Stimulated activated effector memory CD8-positive, alpha-beta T cell treated with anti-CD3 and anti-CD28 coated beads, Interleukin-12 subunit alpha, Interleukin-12 subunit beta, amount 100 ng/mL, for 72 hours (primary cell): ENCODE results near the gene P4HA3.
A peak's percentile ranks its signal among the peaks of the same experiment; 100 is the strongest.

ENCODE experiments used
- ATAC-seq: fragments of 150-1000 bp; cut with Tn5 transposase; 2 replicates; pipeline ENCODE4 v1.10.0; 2021
- DNase-seq, 2 donors: peaks; one replicate each; pipeline ENCODE4 v3.0.0; 2021 to 2022; ENCODE audit warnings: low spot score in 2 of 2
- H3K27ac Mint-ChIP-seq: one replicate; pipeline ENCODE4 v1.8.0; 2022; ENCODE audit warnings: mild to moderate bottlenecking, mixed read lengths
- H3K36me3 Mint-ChIP-seq: one replicate; pipeline ENCODE4 v1.8.0; 2022; ENCODE audit warnings: mild to moderate bottlenecking, mixed read lengths
- H3K4me1 Mint-ChIP-seq: one replicate; pipeline ENCODE4 v1.8.0; 2022; ENCODE audit warnings: mixed read lengths
- H3K4me3 Mint-ChIP-seq: one replicate; pipeline ENCODE4 v1.8.0; 2022; ENCODE audit warnings: mild to moderate bottlenecking, mixed read lengths
- H3K9me3 Mint-ChIP-seq: one replicate; pipeline ENCODE4 v1.8.0; 2022; ENCODE audit warnings: mixed read lengths

P4HA3 gene

DNA sequence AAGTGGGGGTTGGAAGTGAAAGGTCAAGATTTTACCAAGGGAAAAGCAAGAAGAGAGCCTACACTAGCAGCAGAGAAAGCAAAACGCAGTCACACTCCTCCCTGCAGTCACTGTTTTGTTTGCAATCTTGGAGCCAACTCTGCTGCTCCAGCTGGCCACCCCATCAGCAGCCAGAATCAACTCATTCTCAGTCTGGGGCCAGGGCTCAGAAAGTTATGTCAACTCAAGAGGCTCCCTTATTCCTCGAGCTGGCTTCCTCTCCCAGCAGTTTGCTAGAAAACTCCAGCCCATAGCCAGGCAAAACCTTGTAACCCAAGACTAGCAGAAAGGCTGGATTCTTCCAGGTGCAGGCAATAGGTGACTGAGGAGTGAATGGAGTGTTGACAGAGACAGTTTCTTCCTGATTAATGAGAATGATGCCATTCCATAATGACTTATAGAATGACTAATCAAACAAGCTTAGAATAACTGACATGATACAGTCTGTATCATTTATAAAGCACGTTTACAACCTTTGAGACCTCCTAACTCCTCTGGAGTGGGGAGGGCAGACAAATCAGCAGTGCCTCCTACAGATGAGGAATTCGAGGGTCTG is 53.4 kb downstream of the P4HA3 start:
- Mint-ChIP-seq H3K4me1 (no peaks in the 10 kb centered on the region), H3K9me3 (no peaks in the 10 kb centered on the region), H3K27ac (no peak overlapping the region), H3K4me3 (no peak overlapping the region), H3K36me3 (peaks cover 25% of the 10 kb centered on the region)
- DNase-seq, result no peak
- no peak for ATAC-seq

GRCh38 chr11:74256378-74257133 is 54.9 kb downstream of the P4HA3 start:
- DNase-seq, result no peak
- no peak for ATAC-seq

GRCh38 chr11:74255741-74256375 is 55.6 kb downstream of the P4HA3 start:
- H3K27ac Mint-ChIP-seq, result no peak overlapping the region
- peak; percentile 64 for ATAC-seq
- no peaks in the 10 kb centered on the region for H3K9me3 Mint-ChIP-seq

More at GRCh38 chr11:74256378-74257133, 54.9 kb downstream of the P4HA3 start:
- no peaks in the 10 kb centered on the region for H3K9me3 Mint-ChIP-seq
- peaks cover 38% of the 10 kb centered on the region for H3K36me3 Mint-ChIP-seq
- H3K27ac Mint-ChIP-seq, result no peak overlapping the region
- no peaks in the 10 kb centered on the region for H3K4me1 Mint-ChIP-seq
- no peak overlapping the region for H3K4me3 Mint-ChIP-seq

DNA sequence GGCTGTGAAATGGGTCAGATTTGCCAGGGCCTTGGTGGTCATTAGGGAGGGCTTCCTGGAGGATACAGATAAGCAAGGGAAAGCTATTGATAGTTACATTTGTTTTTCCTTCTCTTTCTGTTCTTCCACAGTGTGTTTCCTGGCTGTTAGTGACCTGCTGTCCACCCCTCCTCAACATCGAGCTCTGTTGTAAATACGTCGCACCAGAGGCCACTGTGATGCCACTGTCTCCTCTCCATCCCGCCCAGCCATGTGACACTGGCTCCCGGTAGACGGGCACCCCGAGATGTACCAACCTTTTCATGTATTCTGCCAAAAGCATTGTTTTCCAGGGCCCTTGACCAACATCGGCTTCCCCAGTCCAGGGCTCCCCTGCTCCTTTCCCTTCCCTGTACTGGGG is 58.1 kb downstream of the P4HA3 start:
- Mint-ChIP-seq H3K9me3 (no peaks in the 10 kb centered on the region), H3K4me3 (no peak overlapping the region), H3K27ac (peak overlapping the region; percentile 7), H3K4me1 (no peaks in the 10 kb centered on the region), H3K36me3 (peaks cover 62% of the 10 kb centered on the region)
- ATAC-seq (no peak), DNase-seq (no peak)

More at GRCh38 chr11:74255741-74256375, 55.6 kb downstream of the P4HA3 start:
- peak; percentile 20 to 66 for DNase-seq
- no peaks in the 10 kb centered on the region for H3K4me1 Mint-ChIP-seq
- H3K36me3 Mint-ChIP-seq, result peaks cover 43% of the 10 kb centered on the region
- H3K4me3 Mint-ChIP-seq, result no peak overlapping the region

GRCh38 chr11:74249496-74249895 is 61.9 kb downstream of the P4HA3 start:
- H3K4me1 Mint-ChIP-seq, result no peaks in the 10 kb centered on the region
- no peaks in the 10 kb centered on the region for H3K9me3 Mint-ChIP-seq
- no peak overlapping the region for H3K4me3 Mint-ChIP-seq
- DNase-seq (no peak), ATAC-seq (no peak)
- no peak overlapping the region for H3K27ac Mint-ChIP-seq
- H3K36me3 Mint-ChIP-seq, result peaks cover 85% of the 10 kb centered on the region

DNA sequence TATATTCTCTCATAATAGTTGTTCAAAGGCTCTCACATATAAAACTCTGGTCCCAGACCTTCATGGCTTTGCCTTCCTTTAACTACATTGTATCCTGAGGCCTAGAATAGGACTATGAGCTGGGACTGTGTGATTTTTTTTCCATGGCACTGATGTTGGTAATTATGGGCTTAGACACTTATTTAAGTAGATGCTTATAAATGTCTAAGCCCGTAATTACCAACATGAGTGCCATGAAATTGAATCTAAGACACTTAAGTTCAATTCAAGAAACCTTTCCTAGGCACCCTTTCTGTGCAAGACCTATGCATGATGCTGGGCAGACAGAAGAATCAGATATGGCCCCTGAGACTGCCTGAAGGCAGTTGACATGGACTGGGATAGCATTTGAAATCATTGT is 63.0 kb downstream of the P4HA3 start:
- Mint-ChIP-seq H3K4me3 (no peak overlapping the region), H3K36me3 (peaks cover 83% of the 10 kb centered on the region), H3K4me1 (no peaks in the 10 kb centered on the region), H3K9me3 (no peaks in the 10 kb centered on the region), H3K27ac (no peak overlapping the region)
- DNase-seq (no peak), ATAC-seq (no peak)

DNA sequence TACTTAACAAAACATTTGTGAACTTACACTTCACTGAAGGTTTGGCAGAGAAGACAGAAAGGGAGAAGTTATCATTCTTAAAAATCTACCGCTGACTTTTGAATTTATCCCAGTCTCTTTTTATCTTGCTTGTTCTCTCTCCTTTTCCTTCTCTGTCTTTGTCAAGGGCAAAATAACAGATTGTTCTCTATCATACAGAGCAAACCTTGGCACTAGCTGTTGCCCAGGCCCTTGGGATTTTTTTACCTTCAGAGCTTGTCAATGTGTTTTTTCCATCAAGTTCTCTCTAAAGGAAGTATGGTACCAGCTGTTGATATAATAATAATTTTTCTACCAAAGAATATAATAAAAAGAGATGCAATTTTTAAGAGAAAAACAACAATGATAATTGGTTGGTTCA is 73.2 kb downstream of the P4HA3 start:
- H3K4me1 Mint-ChIP-seq, result no peaks in the 10 kb centered on the region
- H3K9me3 Mint-ChIP-seq, result no peaks in the 10 kb centered on the region
- DNase-seq (no peak), ATAC-seq (no peak)
- peaks cover 46% of the 10 kb centered on the region for H3K36me3 Mint-ChIP-seq
- no peak overlapping the region for H3K27ac Mint-ChIP-seq
- H3K4me3 Mint-ChIP-seq, result no peak overlapping the region

- Mint-ChIP-seq H3K27ac (no peak overlapping the region), H3K4me1 (no peaks in the 10 kb centered on the region), H3K36me3 (peaks cover 43% of the 10 kb centered on the region), H3K9me3 (no peaks in the 10 kb centered on the region), H3K4me3 (no peak overlapping the region)
- ATAC-seq (no peak), DNase-seq (no peak)
These were observed 73.9 kb downstream of the P4HA3 start for GRCh38 chr11:74237541-74237940.

DNA sequence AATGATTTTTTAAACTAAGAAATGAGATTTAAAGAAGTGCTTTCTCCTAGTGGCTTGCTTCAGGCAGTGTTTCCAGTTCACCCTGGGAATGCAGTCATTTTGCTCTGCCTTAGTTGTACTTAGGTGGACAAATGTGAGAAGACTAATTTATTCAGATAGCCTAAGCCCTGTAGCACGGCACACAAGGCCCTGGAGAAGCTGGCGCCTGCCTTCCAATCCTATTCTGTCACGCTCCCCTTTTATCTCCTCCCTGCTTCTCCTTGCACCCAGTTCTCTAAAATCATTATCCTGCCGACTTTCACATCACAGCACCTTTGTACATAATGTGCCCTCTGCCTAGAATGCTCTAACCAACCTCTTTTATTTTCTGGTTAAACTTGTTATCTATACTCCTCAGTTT is 76.3 kb downstream of the P4HA3 start:
- no peak overlapping the region for H3K4me3 Mint-ChIP-seq
- peaks cover 5% of the 10 kb centered on the region for H3K4me1 Mint-ChIP-seq
- no peaks in the 10 kb centered on the region for H3K9me3 Mint-ChIP-seq
- ATAC-seq (no peak), DNase-seq (no peak)
- peaks cover 43% of the 10 kb centered on the region for H3K36me3 Mint-ChIP-seq
- H3K27ac Mint-ChIP-seq, result no peak overlapping the region

DNA sequence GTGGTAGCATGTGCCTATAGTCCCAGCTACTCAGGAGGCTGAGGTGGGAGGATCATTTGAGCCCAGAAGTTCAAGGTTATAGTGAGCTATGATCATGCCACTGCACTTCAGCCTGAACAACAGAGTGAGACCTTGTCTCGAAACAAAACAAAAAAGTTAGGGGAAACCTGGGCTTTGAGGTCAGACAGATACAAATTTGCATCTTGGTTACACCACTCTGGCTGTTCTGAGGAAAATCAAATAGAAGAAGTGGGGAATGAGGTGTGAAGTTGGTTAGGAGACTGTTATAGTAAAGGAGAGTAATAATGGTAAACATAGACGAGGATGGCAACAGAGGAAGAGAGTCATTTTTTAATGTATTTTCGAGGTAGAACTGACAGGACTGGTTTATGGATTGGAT is 77.8 kb downstream of the P4HA3 start:
- Mint-ChIP-seq H3K9me3 (no peaks in the 10 kb centered on the region), H3K36me3 (peaks cover 36% of the 10 kb centered on the region), H3K4me3 (no peak overlapping the region), H3K4me1 (peaks cover 5% of the 10 kb centered on the region), H3K27ac (no peak overlapping the region)
- DNase-seq (no peak), ATAC-seq (no peak)

DNA sequence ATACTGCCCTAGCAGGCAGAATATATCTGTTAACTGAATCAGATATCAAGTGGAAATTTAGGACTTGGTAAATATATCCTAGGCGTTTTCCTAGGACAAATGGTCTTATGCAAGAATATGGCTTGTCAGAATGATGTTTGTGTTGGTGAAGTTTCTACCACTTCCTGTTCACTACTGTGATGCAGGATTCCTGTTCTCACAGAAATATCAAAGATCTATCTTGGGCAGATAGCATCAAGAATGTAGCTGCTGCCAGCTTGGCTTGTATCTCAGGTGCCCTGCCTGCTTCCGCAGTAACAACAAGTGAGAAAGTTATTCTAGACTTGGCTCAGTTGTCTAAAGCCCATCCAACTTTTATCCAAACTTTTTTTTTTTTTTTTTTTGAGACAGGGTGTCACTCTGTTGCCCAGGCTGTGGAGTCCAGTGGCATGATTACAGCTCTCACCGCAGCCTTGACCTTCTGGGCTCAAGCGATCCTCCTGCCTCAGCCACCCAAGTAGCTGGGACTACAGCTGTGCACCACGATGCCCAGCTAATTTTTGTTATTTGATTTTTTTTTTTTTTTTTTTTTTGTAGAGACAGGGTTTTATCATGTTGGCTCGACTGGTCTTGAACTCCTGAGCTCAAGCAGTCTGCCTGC is 79.0 kb downstream of the P4HA3 start:
- ATAC-seq (no peak), DNase-seq (no peak)
- Mint-ChIP-seq H3K4me3 (no peak overlapping the region), H3K4me1 (peaks cover 5% of the 10 kb centered on the region), H3K27ac (no peak overlapping the region), H3K9me3 (no peaks in the 10 kb centered on the region), H3K36me3 (peaks cover 36% of the 10 kb centered on the region)

DNA sequence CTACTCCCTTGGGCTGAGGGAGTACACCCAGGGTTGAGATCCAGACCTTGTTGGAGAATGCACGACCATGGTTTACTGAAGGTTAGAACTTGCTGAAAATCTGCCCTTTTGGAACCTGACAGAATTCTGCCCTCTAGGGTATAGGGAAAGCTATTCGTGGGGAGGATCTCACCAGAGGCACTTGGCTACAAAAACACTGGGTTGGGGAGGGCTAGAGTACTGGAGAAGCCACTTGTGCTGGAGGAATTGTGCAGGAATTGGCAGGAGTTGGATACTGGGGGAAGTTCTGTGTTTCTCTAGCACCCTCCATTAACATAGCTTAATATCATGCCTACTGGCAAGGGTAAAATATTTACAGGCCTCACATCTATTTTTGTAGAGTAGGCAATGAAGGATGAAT is 84.5 kb downstream of the P4HA3 start:
- DNase-seq, result no peak
- no peak for ATAC-seq
- Mint-ChIP-seq H3K9me3 (no peaks in the 10 kb centered on the region), H3K4me3 (no peak overlapping the region), H3K4me1 (peaks cover 2% of the 10 kb centered on the region), H3K36me3 (peaks cover 42% of the 10 kb centered on the region), H3K27ac (no peak overlapping the region)

DNA sequence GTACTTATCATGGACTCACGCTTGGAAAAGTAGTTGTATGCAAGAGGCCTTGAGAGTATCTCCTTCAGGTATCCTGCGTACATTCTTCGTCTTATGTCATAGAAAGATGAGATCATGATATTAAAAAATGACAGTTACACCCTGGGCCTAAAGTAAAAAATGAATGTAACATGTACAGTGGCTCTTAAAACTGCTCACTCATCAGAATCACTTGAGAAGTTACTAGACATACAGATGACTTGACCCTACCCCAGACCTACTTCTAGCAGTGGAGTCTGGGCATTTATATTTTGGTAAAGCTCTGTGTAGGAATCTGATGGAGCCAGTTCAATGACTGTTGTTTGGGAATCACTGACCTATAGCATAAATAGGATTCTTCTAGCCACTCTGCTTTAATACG is 85.9 kb downstream of the P4HA3 start:
- Mint-ChIP-seq H3K9me3 (no peaks in the 10 kb centered on the region), H3K36me3 (peaks cover 28% of the 10 kb centered on the region), H3K27ac (no peak overlapping the region), H3K4me3 (no peak overlapping the region), H3K4me1 (no peaks in the 10 kb centered on the region)
- DNase-seq, result no peak
- no peak for ATAC-seq

- Mint-ChIP-seq H3K4me3 (no peak overlapping the region), H3K27ac (no peak overlapping the region), H3K9me3 (no peaks in the 10 kb centered on the region), H3K36me3 (peaks cover 16% of the 10 kb centered on the region), H3K4me1 (no peaks in the 10 kb centered on the region)
- DNase-seq, result no peak
- ATAC-seq, result no peak
These were observed 89.6 kb downstream of the P4HA3 start for GRCh38 chr11:74221816-74222215.

DNA sequence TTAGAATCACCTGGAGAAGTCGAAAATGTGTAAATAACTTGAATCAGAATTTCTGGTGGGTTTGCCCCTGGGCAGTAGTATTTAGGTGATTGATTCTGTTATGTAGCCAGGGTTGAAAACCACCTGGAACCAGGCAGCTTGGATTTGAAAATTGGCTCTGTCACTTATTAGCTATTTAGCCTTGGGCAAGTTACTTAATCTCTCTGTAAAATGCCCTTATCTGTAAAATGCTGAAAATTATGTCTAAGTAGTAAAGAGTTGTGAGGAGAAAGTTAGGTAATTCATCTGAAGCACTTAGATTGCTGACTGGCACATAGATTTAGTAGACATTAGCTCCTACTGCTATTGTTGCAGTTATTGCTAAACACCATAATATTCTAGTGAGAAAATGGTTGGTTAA is 91.1 kb downstream of the P4HA3 start:
- no peak for ATAC-seq
- Mint-ChIP-seq H3K27ac (no peak overlapping the region), H3K4me3 (no peak overlapping the region), H3K36me3 (peaks cover 8% of the 10 kb centered on the region), H3K4me1 (no peaks in the 10 kb centered on the region), H3K9me3 (no peaks in the 10 kb centered on the region)
- DNase-seq, result no peak
